Activated T-helper 1 cell treated with anti-CD3 and anti-CD28 coated beads, Interleukin-12 subunit alpha, Interleukin-12 subunit beta, Interleukin-2, Interleukin-4 antibody, amounts not matched to agents 30 ng/mL and 10 ng/mL and 1 ng/mL, durations not matched to agents 14 hours and 24 hours and 36 hours (primary cell): ENCODE data around the gene ZNF827. TPM values are rescaled to one million over a fixed set of nuclear protein-coding genes. Genes with fewer than 3 reads are reported as not detected.

Source experiments
- DNase-seq: peaks from one replicate; pipeline ENCODE4 v3.0.0; 2021; ENCODE audit warnings: low spot score
- H3K27ac Mint-ChIP-seq: one replicate; pipeline ENCODE4 v1.8.0; 2021; ENCODE audit warnings: mild to moderate bottlenecking, mixed read lengths
- H3K27me3 Mint-ChIP-seq: one replicate; pipeline ENCODE4 v1.8.0; 2022; ENCODE audit warnings: mild to moderate bottlenecking, moderate library complexity, mixed read lengths; ENCODE audit not compliant: insufficient read depth
- H3K36me3 Mint-ChIP-seq: one replicate; pipeline ENCODE4 v1.8.0; 2021; ENCODE audit warnings: low read depth, mixed read lengths
- H3K4me1 Mint-ChIP-seq: one replicate; pipeline ENCODE4 v1.8.0; 2021; ENCODE audit warnings: low read depth, mixed read lengths
- H3K4me3 Mint-ChIP-seq: one replicate; pipeline ENCODE4 v1.8.0; 2021; ENCODE audit warnings: mild to moderate bottlenecking, moderate library complexity, mixed read lengths
- H3K9me3 Mint-ChIP-seq: one replicate; pipeline ENCODE4 v1.8.0; 2021; ENCODE audit warnings: mixed read lengths
- intact Hi-C: fragments of 100-400 bp; cut with micrococcal nuclease; formaldehyde crosslinking; loops from one replicate; pipeline ENCODE4 v1.15.1; 2024
- total RNA-seq: library from RNA; stranded (reverse); gene quantifications from 2 replicates; pipeline ENCODE4 v1.2.3, GENCODE V29; 2022

Gene ZNF827
- total RNA-seq, 1 donor from 2014 or later = 51.1 TPM

GRCh38 chr4:145881576-145881975 is 57.0 kb downstream of the ZNF827 start:
- H3K4me1 Mint-ChIP-seq = no peaks in the 10 kb centered on the region
- H3K36me3 Mint-ChIP-seq = peaks cover 28% of the 10 kb centered on the region
- DNase-seq = no peak
- H3K27me3 Mint-ChIP-seq = no peaks in the 10 kb centered on the region
- no peak overlapping the region for H3K4me3 Mint-ChIP-seq
- no peak overlapping the region for H3K27ac Mint-ChIP-seq
- intact Hi-C loops = no loop called here
- no peaks in the 10 kb centered on the region for H3K9me3 Mint-ChIP-seq

- no peak for DNase-seq
- no peaks in the 10 kb centered on the region for H3K9me3 Mint-ChIP-seq
- H3K4me1 Mint-ChIP-seq = no peaks in the 10 kb centered on the region
- no peak overlapping the region for H3K4me3 Mint-ChIP-seq
- peaks cover 23% of the 10 kb centered on the region for H3K36me3 Mint-ChIP-seq
- no peaks in the 10 kb centered on the region for H3K27me3 Mint-ChIP-seq
- no peak overlapping the region for H3K27ac Mint-ChIP-seq
- intact Hi-C loops = no loop called here
These were observed 58.2 kb downstream of the ZNF827 start for GRCh38 chr4:145880355-145880960.

GRCh38 chr4:145879598-145879997 is 59.0 kb downstream of the ZNF827 start:
- Mint-ChIP-seq H3K4me1 (no peaks in the 10 kb centered on the region), H3K4me3 (no peak overlapping the region), H3K9me3 (no peaks in the 10 kb centered on the region), H3K27me3 (no peaks in the 10 kb centered on the region), H3K27ac (no peak overlapping the region), H3K36me3 (peaks cover 18% of the 10 kb centered on the region)
- no peak for DNase-seq
- intact Hi-C loops = no loop called here

- H3K27me3 Mint-ChIP-seq = no peaks in the 10 kb centered on the region
- H3K4me3 Mint-ChIP-seq = no peak overlapping the region
- H3K4me1 Mint-ChIP-seq = no peaks in the 10 kb centered on the region
- intact Hi-C loops = no loop called here
- no peak for DNase-seq
- peaks cover 15% of the 10 kb centered on the region for H3K36me3 Mint-ChIP-seq
- H3K9me3 Mint-ChIP-seq = no peaks in the 10 kb centered on the region
- no peak overlapping the region for H3K27ac Mint-ChIP-seq
These were observed 59.9 kb downstream of the ZNF827 start for GRCh38 chr4:145878501-145879435.

GRCh38 chr4:145876531-145877180 is 62.0 kb downstream of the ZNF827 start:
- H3K9me3 Mint-ChIP-seq = no peaks in the 10 kb centered on the region
- no peak for DNase-seq
- peaks cover 6% of the 10 kb centered on the region for H3K4me1 Mint-ChIP-seq
- H3K4me3 Mint-ChIP-seq = no peak overlapping the region
- H3K27me3 Mint-ChIP-seq = no peaks in the 10 kb centered on the region
- peaks cover 15% of the 10 kb centered on the region for H3K36me3 Mint-ChIP-seq
- H3K27ac Mint-ChIP-seq = no peak overlapping the region
- intact Hi-C loops = no loop called here

- Mint-ChIP-seq H3K4me1 (peaks cover 21% of the 10 kb centered on the region), H3K9me3 (no peaks in the 10 kb centered on the region), H3K4me3 (no peak overlapping the region), H3K36me3 (peaks cover 12% of the 10 kb centered on the region), H3K27me3 (no peaks in the 10 kb centered on the region), H3K27ac (no peak overlapping the region)
- intact Hi-C loops = no loop called here
- DNase-seq = no peak
These were observed 64.7 kb downstream of the ZNF827 start for GRCh38 chr4:145873901-145874300.

- Mint-ChIP-seq H3K9me3 (no peaks in the 10 kb centered on the region), H3K27ac (no peak overlapping the region)
These were observed 67.4 kb downstream of the ZNF827 start for GRCh38 chr4:145871209-145871608.

GRCh38 chr4:145870155-145871020 is 68.2 kb downstream of the ZNF827 start:
- DNase-seq = no peak
- intact Hi-C loops = no loop called here

More at GRCh38 chr4:145871209-145871608, 67.4 kb downstream of the ZNF827 start:
- intact Hi-C loops = no loop called here
- H3K4me1 Mint-ChIP-seq = peaks cover 28% of the 10 kb centered on the region
- no peak for DNase-seq
- H3K36me3 Mint-ChIP-seq = peaks cover 9% of the 10 kb centered on the region
- no peak overlapping the region for H3K4me3 Mint-ChIP-seq
- H3K27me3 Mint-ChIP-seq = no peaks in the 10 kb centered on the region

GRCh38 chr4:145868637-145869409 is 69.8 kb downstream of the ZNF827 start:
- Mint-ChIP-seq H3K4me3 (no peak overlapping the region), H3K36me3 (peaks cover 11% of the 10 kb centered on the region), H3K9me3 (no peaks in the 10 kb centered on the region), H3K27me3 (no peaks in the 10 kb centered on the region), H3K27ac (no peak overlapping the region), H3K4me1 (peaks cover 39% of the 10 kb centered on the region)
- intact Hi-C loops = loop anchor here (1.0 to 5.0 kb wide), 3 partner anchors 40 to 68 kb away; partner anchors contain the start of gene ZNF827
- DNase-seq = no peak

More at GRCh38 chr4:145870155-145871020, 68.2 kb downstream of the ZNF827 start:
- no peaks in the 10 kb centered on the region for H3K27me3 Mint-ChIP-seq
- peaks cover 11% of the 10 kb centered on the region for H3K36me3 Mint-ChIP-seq
- no peak overlapping the region for H3K4me3 Mint-ChIP-seq
- peaks cover 36% of the 10 kb centered on the region for H3K4me1 Mint-ChIP-seq
- peak overlapping the region; percentile 24 for H3K27ac Mint-ChIP-seq
- H3K9me3 Mint-ChIP-seq = no peaks in the 10 kb centered on the region

- Mint-ChIP-seq H3K27ac (no peak overlapping the region), H3K27me3 (no peaks in the 10 kb centered on the region), H3K36me3 (peaks cover 17% of the 10 kb centered on the region), H3K9me3 (no peaks in the 10 kb centered on the region), H3K4me3 (no peak overlapping the region), H3K4me1 (peaks cover 48% of the 10 kb centered on the region)
- no peak for DNase-seq
- intact Hi-C loops = loop anchor here (5.0 kb wide), 1 partner anchor 70 kb away; the partner anchor contains the start of gene ZNF827
These were observed 71.2 kb downstream of the ZNF827 start for GRCh38 chr4:145867406-145867805.

GRCh38 chr4:145866991-145867390 is 71.6 kb downstream of the ZNF827 start:
- intact Hi-C loops = loop anchor here (5.0 kb wide), 1 partner anchor 70 kb away; the partner anchor contains the start of gene ZNF827
- no peak for DNase-seq
- Mint-ChIP-seq H3K27me3 (no peaks in the 10 kb centered on the region), H3K9me3 (no peaks in the 10 kb centered on the region), H3K36me3 (peaks cover 14% of the 10 kb centered on the region), H3K4me1 (peaks cover 45% of the 10 kb centered on the region), H3K4me3 (no peak overlapping the region), H3K27ac (no peak overlapping the region)
